DND-41 (cell line): Measurements from ENCODE around the gene SHB.

ENCODE experiments used
- CTCF ChIP-seq: IDR thresholded peaks from 2 replicates; pipeline ENCODE4 v1.5.1; 2012; ENCODE audit warnings: borderline replicate concordance, low read length, moderate library complexity, mild to moderate bottlenecking; ENCODE audit not compliant: poor library complexity, severe bottlenecking; ENCODE audit errors: extremely low read depth
- EZH2 ChIP-seq: IDR thresholded peaks from 3 replicates; pipeline ENCODE4 v1.6.1; 2012; ENCODE audit warnings: borderline replicate concordance, low read depth, mild to moderate bottlenecking, moderate library complexity, low read length, inconsistent platforms; ENCODE audit not compliant: severe bottlenecking

DNA sequence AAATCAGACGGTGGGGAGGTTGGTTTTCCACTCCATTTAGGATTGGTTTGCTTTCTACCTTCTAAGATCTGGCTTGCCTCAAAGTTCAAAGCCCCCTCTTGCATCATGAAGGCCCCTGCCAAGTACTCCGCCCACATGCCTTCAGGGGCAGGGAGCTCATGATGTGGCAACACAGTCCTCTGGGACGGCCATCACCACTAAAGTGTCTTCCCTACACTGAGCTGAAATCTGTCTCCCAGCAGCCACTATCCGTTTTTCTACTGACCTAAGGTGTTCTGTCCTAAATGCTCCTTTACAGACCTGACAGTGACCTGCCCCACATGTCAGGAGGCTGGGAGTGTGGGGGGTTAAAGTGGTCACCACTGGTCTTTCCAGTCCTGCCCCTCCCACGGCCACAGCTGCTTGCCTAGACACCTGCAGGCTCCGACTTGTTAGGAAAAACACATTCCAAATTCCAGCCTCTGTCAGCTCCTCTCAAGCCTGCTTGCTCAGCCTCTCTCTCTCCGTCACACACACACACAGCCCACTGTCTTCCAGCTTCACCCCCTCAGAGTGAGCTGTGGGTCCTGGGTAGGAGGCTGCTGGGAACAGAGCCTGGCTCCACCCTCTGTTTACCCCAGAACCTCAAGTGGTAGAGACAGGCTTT, 44.9 kb downstream of the SHB start:
- TF ChIP-seq CTCF (no peak), EZH2 (no peak)
